ENCODE results near the gene KPTN.

DNA sequence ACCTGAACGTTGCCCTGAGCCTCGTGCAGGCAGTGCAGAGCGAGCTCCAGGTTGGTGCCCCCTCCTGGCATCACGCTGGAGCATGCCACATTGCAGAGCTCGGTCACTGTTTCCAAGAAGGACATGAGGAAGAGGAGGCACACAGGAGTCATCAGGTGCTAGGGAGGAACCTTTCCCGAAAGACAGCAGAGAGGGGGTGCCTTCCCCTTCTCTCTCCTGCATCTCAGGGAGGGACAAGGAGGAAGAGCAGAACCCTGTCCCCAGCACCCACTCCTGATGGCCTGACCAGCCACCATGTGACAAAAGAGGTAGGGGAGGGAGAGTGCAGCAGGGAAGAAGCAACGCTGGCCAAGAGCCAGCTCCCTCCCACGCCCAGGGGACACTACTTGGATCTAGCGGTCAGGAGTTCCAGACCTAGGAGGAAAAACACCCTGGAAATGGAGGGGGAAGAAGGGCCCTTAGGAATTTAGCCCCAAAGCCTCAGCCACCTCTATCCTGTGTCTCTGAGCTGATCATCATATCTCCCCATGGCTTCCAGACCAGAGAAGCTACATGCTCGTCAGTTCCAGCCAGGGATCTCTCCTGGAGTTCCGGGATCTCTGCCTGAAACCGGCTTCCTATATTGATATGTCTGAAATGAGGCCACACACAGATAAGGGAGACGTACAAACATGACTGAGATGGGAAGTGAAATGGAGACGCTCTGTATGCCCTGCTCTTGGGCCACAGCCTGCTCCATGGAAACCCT, 47.8 kb upstream of the KPTN start:
- TF ChIP-seq, protein P1, sequence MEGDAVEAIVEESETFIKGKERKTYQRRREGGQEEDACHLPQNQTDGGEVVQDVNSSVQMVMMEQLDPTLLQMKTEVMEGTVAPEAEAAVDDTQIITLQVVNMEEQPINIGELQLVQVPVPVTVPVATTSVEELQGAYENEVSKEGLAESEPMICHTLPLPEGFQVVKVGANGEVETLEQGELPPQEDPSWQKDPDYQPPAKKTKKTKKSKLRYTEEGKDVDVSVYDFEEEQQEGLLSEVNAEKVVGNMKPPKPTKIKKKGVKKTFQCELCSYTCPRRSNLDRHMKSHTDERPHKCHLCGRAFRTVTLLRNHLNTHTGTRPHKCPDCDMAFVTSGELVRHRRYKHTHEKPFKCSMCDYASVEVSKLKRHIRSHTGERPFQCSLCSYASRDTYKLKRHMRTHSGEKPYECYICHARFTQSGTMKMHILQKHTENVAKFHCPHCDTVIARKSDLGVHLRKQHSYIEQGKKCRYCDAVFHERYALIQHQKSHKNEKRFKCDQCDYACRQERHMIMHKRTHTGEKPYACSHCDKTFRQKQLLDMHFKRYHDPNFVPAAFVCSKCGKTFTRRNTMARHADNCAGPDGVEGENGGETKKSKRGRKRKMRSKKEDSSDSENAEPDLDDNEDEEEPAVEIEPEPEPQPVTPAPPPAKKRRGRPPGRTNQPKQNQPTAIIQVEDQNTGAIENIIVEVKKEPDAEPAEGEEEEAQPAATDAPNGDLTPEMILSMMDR (IDR thresholded peaks at IDR 0.05; ENCODE audit: low read depth, low read length) = no peak
- no peak for TF ChIP-seq EZH2phosphoT487 (IDR thresholded peaks at IDR 0.05; ENCODE audit: low read depth)
